Chondrocyte (in vitro differentiated cells): ENCODE data around the gene IL15RA. TPM values are rescaled to one million over a fixed set of nuclear protein-coding genes. Genes with fewer than 3 reads are reported as not detected.

Experiments
- DNase-seq: peaks from one replicate; pipeline ENCODE4 v3.0.0; 2021; ENCODE audit warnings: mixed read lengths, low spot score
- H3K27ac Mint-ChIP-seq: one replicate; pipeline ENCODE4 v1.8.0; 2021; ENCODE audit warnings: mild to moderate bottlenecking, moderate library complexity, mixed read lengths; ENCODE audit not compliant: unreplicated experiment
- H3K27me3 Mint-ChIP-seq: 2 replicates; pipeline ENCODE4 v1.8.0; 2021; ENCODE audit warnings: low read depth, mixed read lengths
- H3K36me3 Mint-ChIP-seq: 2 replicates; pipeline ENCODE4 v1.8.0; 2021; ENCODE audit warnings: low read depth, mixed read lengths
- H3K4me1 Mint-ChIP-seq: 2 replicates; pipeline ENCODE4 v1.8.0; 2021; ENCODE audit warnings: low read depth, mild to moderate bottlenecking, mixed read lengths
- H3K4me3 Mint-ChIP-seq: one replicate; pipeline ENCODE4 v1.8.0; 2021; ENCODE audit warnings: mild to moderate bottlenecking, moderate library complexity, mixed read lengths; ENCODE audit not compliant: unreplicated experiment
- H3K9me3 Mint-ChIP-seq: 2 replicates; pipeline ENCODE4 v1.8.0; 2021; ENCODE audit warnings: low read depth, mixed read lengths
- CTCF ChIP-seq: fragments of 200-600 bp; sonication (generic); IDR thresholded peaks from 2 replicates; pipeline ENCODE4 v1.5.0; 2021; ENCODE audit warnings: antibody characterized with exemption, mild to moderate bottlenecking, moderate library complexity
- total RNA-seq: library from RNA; stranded (reverse); gene quantifications from 3 replicates; pipeline ENCODE4 v1.2.1, GENCODE V29; 2021

IL15RA gene
- total RNA-seq, 1 donor from 2014 or later = 0.65 TPM

DNA sequence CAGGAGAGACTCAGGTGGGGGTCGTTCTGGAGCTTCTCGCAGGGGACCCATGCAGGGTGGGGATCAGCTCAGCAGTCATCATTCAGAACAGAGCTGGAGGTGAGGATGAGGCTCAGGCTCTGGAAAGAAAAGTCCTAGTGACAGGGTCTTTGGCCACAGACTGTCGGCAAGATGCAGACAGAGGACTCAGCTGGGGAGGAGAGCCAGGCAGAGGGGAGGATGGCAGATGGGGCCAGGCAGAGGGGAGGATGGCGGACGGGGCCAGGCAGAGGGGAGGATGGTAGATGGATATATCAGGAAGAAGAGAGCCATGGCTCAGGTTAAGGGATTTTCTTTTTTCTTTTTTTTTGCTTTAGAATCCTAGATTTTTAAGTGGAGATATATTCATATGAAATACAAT lies 7.7 kb upstream of the IL15RA start:
- H3K36me3 Mint-ChIP-seq = peaks cover 3% of the 10 kb centered on the region
- H3K4me1 Mint-ChIP-seq = no peaks in the 10 kb centered on the region
- H3K27ac Mint-ChIP-seq = no peak overlapping the region
- peaks cover 29% of the 10 kb centered on the region for H3K27me3 Mint-ChIP-seq
- DNase-seq = no peak
- no peak overlapping the region for H3K4me3 Mint-ChIP-seq
- no peaks in the 10 kb centered on the region for H3K9me3 Mint-ChIP-seq
- no peak for TF ChIP-seq CTCF

GRCh38 chr10:5983774-5984173 lies 6.4 kb upstream of the IL15RA start:
- no peaks in the 10 kb centered on the region for H3K4me1 Mint-ChIP-seq
- H3K27ac Mint-ChIP-seq = no peak overlapping the region
- peaks cover 3% of the 10 kb centered on the region for H3K36me3 Mint-ChIP-seq
- H3K9me3 Mint-ChIP-seq = no peaks in the 10 kb centered on the region
- TF ChIP-seq CTCF = no peak
- H3K4me3 Mint-ChIP-seq = no peak overlapping the region
- DNase-seq = no peak
- H3K27me3 Mint-ChIP-seq = peaks cover 30% of the 10 kb centered on the region

GRCh38 chr10:5981529-5981928 lies 4.2 kb upstream of the IL15RA start:
- H3K27ac Mint-ChIP-seq = no peak overlapping the region
- H3K4me3 Mint-ChIP-seq = no peak overlapping the region
- TF ChIP-seq CTCF = no peak
- H3K36me3 Mint-ChIP-seq = peaks cover 5% of the 10 kb centered on the region
- H3K4me1 Mint-ChIP-seq = peaks cover 6% of the 10 kb centered on the region
- DNase-seq = no peak
- H3K9me3 Mint-ChIP-seq = no peaks in the 10 kb centered on the region
- H3K27me3 Mint-ChIP-seq = peaks cover 25% of the 10 kb centered on the region

DNA sequence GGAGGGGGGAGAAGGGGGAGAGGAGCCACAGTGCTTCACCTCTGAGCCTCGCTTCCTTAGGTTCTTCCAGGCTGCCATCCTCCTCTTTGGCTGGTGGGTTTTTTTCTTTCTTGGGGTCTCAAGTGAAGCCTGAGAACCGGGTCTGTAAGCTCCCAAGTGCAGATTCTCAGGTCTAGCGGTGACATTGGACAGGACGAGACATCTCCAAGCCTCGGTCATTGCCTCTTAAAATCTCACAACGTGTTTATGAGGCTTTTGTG lies 817 bp upstream of the IL15RA start:
- peaks cover 3% of the 10 kb centered on the region for H3K36me3 Mint-ChIP-seq
- H3K27me3 Mint-ChIP-seq = peaks cover 14% of the 10 kb centered on the region
- peak overlapping the region; percentile 70 for H3K4me3 Mint-ChIP-seq
- peak; percentile 1 for TF ChIP-seq CTCF
- DNase-seq = no peak
- peaks cover 10% of the 10 kb centered on the region for H3K4me1 Mint-ChIP-seq
- no peaks in the 10 kb centered on the region for H3K9me3 Mint-ChIP-seq
- H3K27ac Mint-ChIP-seq = peak overlapping the region; percentile 41

DNA sequence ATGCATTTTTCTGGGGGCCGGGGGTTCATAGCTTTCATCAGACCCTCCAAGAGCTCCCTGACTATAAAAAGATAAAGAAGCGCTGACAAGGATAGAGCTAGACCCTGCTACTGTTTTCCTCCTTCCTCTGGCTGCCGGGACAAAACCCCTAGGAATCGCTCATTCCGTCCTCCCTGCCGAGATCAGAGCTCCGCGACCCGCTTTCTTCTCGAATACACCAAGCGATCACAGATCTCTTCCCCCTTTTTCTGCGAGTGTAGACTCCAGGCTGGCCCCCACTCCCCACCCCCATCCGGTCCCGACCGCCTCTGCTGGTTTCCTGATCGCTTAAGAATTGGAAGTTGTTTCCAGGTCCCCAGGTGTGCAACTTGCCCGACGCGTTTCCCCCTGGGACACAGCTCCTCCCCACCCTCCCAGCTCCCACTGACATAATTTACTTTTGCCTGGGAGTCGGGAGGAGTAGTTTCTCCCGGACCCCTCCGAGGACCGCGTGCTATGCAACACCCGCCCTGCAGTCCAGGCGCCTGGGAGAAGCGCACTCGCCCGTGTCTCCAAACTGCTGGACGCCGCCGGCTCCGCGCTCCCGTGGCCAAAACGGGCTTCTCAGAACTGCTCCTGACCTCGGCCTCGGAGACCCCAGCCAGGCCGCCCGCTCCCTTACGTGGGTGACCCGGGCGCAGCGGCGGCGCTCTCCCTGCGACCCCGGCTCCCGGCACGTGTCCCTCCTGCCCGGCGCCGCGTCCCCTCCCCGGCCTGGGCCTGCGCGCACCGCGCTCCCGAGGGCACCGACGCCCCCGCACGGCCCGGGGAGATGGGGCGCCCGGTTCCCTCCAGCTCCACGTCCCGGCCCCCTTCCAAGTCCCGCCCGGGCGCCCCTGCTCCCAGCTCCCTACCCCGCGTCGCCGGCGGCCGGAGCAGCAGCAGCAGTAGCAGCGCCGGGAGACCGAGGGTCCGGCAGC lies 552 bp downstream of the IL15RA start:
- H3K36me3 Mint-ChIP-seq = peaks cover 3% of the 10 kb centered on the region
- no peak for DNase-seq
- H3K27me3 Mint-ChIP-seq = peaks cover 14% of the 10 kb centered on the region
- no peaks in the 10 kb centered on the region for H3K9me3 Mint-ChIP-seq
- no peak for TF ChIP-seq CTCF
- H3K4me3 Mint-ChIP-seq = peak overlapping the region; percentile 70
- H3K4me1 Mint-ChIP-seq = peaks cover 10% of the 10 kb centered on the region
- no peak overlapping the region for H3K27ac Mint-ChIP-seq
